Breast epithelium (tissue), 3 donors: Measurements from ENCODE around the gene VWA5B2.

ENCODE experiments used
- POLR2AphosphoS5 ChIP-seq, 3 donors: sonication (generic); formaldehyde crosslinking; IDR thresholded peaks; one replicate each; pipeline ENCODE4 v1.6.1; 2017; ENCODE audit warnings: antibody characterized with exemption in 3 of 3
- TF ChIP-seq, protein P1 (sequence below), 3 donors: fragments of 450-650 bp; IDR thresholded peaks; one replicate each; pipeline ENCODE4 v1.5.1; 2016 to 2017; ENCODE audit warnings: antibody characterized with exemption in 3 of 3, mild to moderate bottlenecking in 3 of 3, moderate library complexity in 3 of 3

DNA sequence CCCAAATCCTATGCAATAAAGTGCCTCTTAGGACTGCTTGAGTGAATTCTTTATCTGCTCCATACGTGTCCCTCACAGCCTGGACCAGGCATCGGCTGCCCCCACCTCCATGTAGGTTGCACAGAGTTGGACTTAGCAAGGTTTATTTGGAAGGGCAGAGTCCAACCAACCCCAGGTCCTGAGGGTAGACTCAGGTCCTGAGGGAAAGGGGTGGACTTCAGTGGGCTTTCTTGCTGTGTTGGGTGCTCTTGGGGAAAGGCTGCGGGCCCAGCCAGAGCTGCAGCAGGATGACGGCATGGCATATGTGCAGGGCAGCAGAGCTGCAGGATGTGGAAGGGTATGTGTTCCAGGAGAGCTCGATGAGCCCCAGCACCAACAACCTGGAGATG, 12.9 kb downstream of the VWA5B2 start:
- TF ChIP-seq, protein P1, sequence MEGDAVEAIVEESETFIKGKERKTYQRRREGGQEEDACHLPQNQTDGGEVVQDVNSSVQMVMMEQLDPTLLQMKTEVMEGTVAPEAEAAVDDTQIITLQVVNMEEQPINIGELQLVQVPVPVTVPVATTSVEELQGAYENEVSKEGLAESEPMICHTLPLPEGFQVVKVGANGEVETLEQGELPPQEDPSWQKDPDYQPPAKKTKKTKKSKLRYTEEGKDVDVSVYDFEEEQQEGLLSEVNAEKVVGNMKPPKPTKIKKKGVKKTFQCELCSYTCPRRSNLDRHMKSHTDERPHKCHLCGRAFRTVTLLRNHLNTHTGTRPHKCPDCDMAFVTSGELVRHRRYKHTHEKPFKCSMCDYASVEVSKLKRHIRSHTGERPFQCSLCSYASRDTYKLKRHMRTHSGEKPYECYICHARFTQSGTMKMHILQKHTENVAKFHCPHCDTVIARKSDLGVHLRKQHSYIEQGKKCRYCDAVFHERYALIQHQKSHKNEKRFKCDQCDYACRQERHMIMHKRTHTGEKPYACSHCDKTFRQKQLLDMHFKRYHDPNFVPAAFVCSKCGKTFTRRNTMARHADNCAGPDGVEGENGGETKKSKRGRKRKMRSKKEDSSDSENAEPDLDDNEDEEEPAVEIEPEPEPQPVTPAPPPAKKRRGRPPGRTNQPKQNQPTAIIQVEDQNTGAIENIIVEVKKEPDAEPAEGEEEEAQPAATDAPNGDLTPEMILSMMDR (IDR thresholded peaks at IDR 0.05): no peak
- no peak for TF ChIP-seq POLR2AphosphoS5 (IDR thresholded peaks at IDR 0.05)
